GM10266 (cell line): ENCODE measurements around the gene RHOC.

Experiments
- DNase-seq: peaks from one replicate; pipeline ENCODE4 v3.0.0; 2012; ENCODE audit errors: extremely low spot score
- TF ChIP-seq, protein P1 (sequence below): IDR thresholded peaks from 2 replicates; pipeline ENCODE4 v1.5.1; 2012; ENCODE audit warnings: mild to moderate bottlenecking, low read depth; ENCODE audit not compliant: control insufficient read depth, insufficient read depth; ENCODE audit errors: missing control alignments

Gene RHOC

DNA sequence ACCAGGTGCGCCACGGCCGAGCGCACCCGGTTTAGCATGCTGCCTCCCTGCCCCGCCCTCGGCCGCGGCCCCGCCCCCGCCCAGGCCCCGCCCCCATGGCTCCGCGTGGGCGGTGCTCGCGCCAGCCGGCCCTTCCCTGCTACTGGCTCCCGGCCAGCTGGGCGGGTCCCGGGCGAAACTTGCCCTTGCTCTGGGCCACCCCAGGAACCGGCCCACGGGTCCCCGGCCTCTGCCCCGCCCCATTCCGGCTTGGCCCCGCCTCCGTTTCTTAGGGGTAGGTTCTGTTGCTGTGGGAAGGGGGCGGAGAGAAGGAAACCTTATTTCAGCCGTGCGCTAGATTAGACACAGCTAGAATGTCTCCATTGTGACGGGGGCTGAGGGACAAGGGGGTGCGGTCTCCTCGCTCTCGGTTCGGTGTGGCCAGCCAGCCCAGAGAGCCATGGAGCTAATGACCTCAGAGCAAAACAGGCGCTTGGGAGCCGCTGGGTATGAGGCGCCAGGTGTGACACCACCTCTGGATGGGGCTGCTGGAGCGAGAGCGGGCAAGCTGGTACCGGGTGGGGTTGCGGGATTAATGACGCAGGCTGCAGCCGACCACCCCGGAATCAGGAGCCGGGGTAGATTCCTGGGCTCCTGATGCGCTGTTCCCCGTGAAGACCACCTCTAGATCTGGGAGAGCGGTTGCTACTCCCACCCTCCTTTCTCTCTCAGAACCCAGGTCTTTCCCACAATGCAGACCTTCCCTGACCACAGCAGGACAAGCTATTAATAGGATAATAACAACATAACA is 8.5 kb upstream of the RHOC start, which contains the start of gene PPM1J:
PPM1J (minus strand) TSS at position 69 of the 790 bp plus-strand sequence; CDS start at position 38, 31 bp downstream.
- TF ChIP-seq, protein P1, sequence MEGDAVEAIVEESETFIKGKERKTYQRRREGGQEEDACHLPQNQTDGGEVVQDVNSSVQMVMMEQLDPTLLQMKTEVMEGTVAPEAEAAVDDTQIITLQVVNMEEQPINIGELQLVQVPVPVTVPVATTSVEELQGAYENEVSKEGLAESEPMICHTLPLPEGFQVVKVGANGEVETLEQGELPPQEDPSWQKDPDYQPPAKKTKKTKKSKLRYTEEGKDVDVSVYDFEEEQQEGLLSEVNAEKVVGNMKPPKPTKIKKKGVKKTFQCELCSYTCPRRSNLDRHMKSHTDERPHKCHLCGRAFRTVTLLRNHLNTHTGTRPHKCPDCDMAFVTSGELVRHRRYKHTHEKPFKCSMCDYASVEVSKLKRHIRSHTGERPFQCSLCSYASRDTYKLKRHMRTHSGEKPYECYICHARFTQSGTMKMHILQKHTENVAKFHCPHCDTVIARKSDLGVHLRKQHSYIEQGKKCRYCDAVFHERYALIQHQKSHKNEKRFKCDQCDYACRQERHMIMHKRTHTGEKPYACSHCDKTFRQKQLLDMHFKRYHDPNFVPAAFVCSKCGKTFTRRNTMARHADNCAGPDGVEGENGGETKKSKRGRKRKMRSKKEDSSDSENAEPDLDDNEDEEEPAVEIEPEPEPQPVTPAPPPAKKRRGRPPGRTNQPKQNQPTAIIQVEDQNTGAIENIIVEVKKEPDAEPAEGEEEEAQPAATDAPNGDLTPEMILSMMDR: no peak
- peak; percentile 98 for DNase-seq

DNA sequence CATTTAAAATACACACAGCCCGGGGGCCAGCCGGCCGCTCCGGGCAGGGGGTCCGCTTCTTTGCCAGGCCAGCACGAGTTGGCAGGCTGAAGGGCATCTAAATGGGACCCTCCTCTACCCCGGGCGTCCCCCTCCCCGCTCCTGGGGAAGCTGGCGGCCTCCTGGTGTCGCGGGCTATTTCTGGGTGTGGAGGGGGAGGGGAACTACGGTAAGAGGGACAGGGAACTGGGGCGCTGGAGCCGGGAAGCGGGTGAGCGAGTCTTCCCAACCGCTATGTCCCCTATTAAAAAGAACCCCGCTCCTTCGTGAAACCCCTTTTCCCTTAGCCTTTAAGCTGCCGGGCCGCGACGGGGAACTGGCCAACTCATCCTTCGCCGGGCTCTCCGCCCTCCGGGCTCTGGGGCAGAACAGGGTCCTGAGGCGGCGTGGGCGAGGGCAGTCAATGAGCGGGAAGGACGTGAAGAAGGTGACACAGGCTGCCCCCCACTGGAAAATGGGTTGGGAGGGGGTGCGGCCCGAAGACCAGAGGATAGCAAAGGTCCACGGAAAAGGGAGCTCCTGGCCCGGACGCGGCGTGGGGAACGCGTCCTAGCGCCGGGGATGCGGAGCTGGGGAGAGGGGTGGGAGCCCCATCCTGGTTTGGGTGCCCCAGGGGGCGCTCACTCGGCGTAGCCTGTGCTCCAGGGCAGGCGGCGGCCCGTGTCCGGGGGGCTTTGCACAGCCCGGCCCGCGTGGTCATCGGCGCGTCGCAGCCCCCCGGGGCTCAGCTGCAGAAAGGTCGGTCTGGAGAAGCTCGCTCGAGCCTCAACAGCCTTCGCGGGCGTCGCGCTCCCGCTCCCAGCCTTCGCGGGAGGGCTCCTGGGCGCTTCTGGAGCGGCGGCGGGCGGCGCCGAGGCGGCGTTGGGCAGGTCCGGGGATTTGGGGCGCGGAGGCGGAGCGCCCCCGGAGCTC is 7.7 kb upstream of the RHOC start:
- DNase-seq: no peak
- TF ChIP-seq, protein P1: no peak

DNA sequence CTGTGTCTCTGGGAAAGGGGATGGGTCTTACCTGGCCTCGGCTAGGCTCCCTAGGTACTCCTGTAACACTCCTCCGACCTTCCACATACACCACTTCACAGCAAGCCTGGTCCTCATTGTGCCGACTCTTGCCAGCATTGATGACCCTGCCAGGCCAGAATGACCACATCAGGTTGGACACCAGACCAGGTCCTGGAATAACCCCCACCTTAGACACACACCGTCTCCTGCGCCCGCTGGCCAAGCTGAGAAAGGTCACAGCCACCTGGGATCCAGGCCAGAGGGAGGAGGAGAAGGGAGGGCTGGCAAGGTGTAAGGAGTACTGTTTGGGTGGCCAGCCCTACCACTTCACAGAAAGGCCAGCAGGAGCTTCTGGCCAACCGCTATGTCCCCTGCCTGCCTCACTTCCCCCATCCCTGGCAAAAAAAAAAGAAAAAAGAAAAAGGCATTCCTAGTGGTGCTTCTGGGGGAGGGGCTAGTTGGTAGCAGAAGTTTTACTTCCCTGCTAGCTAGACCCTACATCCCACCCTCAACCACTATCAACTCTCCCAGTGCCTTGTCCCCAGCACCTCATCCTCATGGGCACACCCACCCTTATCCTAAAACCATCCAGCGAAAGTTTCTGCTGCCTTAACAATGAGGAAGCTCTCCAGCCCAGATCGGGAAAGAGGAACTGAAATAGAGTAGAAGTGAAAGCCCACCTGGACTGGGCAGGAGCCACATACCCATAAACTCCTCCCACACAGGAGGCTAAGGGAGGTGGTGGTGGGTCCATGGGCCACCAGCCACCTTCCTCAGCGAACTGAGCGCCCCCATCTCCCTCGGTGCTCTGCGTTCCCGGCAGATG is 6.8 kb upstream of the RHOC start:
- TF ChIP-seq, protein P1: no peak
- DNase-seq: no peak

DNA sequence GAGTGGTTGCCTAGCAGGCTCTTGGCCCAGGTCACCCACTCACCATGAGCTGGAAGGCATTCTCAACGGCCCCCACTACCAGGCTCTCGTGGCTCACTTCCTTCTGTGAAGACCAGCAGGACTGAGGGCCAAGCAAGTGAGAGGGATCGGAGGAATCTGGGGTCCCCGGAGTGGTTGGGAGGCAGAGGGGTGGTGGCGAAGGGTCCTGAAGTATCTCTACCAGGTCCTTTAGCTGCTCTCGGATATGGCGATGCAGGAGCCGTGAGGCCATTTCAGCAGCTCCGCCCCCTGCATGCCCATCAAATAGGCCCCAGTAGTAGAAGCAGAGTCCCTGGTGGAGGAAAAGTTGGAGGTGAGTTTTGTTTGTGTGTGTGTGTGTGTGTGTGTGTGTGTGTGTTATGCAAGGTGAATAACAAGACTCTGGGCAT is 5.8 kb upstream of the RHOC start:
- no peak for DNase-seq
- TF ChIP-seq, protein P1: no peak

DNA sequence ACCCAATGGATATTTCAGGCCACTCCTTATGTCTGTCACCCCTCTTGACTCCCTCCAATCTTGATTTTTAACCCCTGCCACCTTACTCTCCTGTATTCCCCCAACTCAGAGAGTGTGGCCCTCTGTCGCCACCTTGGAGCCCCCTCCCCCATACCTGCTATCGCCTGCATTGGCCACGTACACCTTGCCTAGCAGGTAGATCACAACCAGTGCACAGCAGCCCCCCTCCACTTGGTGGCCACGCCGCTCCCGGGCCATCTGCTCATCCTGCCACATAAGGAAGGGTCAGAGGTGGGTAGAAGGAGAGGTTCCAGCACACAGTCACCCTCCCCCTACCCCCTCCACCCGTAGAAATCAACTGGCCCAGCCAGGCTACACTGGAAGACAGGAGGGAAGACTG is 5.3 kb upstream of the RHOC start:
- TF ChIP-seq, protein P1: no peak
- no peak for DNase-seq

DNA sequence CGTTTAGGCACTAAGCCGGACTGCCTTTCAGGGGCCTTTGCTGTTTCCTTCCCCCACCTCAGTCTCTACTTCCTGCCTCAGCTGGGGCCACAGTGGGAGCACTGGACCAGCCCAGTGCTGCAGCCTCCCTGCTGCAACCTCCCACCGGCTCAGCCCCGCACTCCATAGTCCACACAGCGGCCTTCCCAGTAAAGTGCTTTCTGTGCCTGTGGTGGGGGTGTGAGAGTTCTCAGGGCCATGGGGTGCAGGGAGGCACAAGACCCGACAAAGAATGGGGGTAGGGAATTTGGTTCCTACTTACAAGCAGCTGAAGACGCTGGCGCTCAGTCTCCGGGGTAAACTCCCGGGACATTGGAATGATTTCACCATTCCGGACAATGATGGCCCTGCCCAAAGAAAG is 4.7 kb upstream of the RHOC start:
- no peak for DNase-seq
- TF ChIP-seq, protein P1: no peak
